GM18873 (cell line): ENCODE data around the gene RESP18.

Experiments used
- ATAC-seq: cut with Tn5 transposase; IDR thresholded peaks from one replicate; pipeline ENCODE4 v1.9.1; 2021; ENCODE audit warnings: mild to moderate bottlenecking, moderate library complexity, moderate number of reproducible peaks; ENCODE audit not compliant: unreplicated experiment, low FRiP score

RESP18 gene

GRCh38 chr2:219332542-219332941 lies at the start of gene RESP18:
Gene RESP18 (minus strand): TSS chr2:219332744.
- no peak for ATAC-seq

DNA sequence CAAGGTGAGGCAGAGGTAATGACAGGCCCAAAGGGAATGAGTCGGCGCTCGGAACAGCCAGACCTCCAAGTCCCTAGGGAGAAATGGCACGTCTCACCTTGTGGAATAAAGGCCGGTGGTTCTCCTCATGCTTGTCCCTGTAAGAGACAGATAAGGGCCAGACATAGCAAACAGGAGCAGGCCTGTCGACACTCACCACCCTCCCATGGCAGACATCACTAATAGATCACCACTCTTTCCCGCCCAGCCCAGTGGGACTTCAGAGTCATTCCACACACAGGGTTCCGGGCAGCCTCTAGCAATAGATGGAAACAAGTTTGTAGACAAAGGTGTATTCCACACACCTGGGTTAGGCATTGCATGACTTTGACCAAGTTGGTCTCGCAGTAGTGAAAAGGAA lies 48.9 kb upstream of the RESP18 start:
- no peak for ATAC-seq

GRCh38 chr2:219380926-219381325 lies 48.4 kb upstream of the RESP18 start:
- no peak for ATAC-seq

DNA sequence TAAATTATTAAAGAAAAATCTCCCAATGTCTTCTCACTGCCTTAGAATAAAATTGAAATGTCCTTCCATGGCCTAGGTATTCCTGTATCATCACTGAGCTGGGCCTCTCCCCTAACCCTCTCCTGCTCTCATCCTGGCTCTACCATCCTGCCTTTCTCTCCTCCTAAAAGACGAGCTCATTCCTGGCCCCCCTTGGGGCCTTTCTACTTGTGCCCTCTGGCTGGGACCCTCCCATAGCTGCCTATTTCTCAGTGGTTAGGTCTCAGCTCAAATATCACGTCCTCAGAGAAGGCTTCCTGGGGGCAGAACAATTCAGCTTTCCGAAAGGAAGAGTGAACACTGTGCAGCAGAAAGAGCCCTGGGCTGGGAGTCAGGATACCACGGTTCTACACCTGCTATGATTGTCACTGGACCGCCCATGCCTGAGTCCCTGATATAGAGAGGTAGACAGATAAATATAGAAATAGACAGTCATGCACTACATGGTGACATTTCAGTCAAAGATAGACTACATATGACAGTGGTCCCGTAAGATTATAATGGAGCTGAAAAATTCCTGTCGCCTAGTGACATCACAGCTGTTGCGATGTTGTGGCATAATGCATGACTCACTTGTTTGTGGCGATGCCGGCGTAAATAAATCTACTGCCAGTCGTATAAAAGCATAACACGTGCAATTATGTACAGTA lies 45.8 kb upstream of the RESP18 start:
- no peak for ATAC-seq

GRCh38 chr2:219369447-219369861 lies 36.9 kb upstream of the RESP18 start:
- no peak for ATAC-seq

- ATAC-seq = no peak
These were observed 36.2 kb upstream of the RESP18 start for GRCh38 chr2:219368690-219369191.

GRCh38 chr2:219362524-219363164 lies 30.1 kb upstream of the RESP18 start:
- no peak for ATAC-seq

GRCh38 chr2:219362072-219362471 lies 29.5 kb upstream of the RESP18 start:
- ATAC-seq = no peak

DNA sequence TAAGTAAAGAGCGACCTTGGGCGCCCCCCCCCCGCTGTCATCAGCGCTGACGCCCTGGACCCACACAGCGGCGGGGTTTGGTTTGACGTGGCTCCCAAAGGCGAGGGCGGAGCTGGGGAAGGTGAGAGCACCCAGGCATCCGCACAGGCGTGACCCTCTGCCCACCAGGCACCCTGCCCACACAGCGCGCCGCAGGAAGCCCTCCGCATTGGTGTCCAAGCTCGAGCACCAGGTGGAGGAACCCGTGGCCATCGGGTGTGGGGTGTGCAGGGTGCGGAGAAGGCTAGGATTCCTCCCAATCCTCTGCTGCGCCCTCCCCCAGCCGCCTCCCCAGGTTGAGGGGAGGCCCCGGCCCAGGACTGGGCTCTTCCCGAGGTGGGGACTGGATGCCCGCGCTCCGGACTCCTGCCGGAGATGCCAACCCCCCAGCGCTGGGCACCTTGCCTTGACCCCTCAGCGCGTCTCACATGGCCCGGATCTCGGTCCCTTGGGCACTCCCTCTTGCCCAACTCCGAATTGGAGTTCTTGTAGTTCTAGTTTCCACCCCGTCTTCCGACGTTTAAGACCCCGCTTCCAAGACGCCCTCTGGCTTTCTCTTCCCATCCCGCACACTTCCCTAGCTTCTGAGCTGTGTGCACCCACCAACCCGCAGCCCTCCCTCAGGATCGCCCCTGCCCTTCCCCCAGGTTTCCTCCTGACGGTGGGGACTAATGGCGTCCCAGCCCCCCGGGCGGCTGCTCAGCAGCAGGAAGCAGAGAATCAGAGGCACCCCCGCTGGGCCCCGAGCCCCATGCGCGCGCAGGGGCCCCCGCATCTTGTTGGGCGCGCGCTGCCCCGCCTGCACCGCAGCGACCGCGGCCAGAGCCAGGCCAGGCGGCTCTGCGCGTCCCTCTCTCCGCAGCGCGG lies 25.9 kb upstream of the RESP18 start:
- ATAC-seq = no peak

DNA sequence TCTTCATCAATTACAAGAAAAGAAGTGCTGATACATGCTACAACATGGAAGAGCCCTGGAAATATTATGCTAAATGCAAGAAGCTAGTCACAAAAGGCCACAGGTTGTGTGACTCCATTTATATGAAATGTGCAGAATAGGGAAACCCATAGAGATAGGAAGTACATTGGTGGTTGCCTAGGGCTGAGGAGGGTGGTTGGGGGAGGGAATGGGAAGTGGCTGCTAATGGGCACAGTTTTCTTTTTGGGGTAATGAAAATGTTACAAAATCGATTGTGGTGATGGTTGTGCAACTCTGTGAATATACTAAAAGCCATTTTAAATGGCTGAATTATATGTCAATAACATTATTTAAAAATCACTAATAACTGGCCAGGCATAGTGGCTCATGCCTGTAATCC lies 24.3 kb upstream of the RESP18 start:
- ATAC-seq = no peak

DNA sequence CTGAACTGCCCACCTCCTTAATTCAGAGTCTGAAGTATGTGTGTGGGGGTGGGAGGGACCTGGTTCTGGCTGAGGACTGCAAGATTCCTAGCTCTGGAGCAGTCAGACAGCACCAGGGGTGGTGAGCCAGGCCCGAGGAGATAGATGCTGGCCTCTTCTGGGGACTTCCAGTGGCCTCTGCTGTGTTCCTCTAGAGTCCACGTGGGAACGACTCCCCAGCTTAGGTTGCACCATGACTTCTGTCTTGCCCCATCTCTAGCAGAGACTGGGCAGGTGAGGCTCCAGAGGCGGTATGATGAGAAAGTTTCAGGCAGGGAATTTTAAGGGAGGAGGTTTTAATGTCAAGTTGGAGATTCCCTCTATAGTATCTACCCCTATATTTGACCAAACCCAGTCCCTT lies 22.0 kb upstream of the RESP18 start:
- ATAC-seq = no peak

DNA sequence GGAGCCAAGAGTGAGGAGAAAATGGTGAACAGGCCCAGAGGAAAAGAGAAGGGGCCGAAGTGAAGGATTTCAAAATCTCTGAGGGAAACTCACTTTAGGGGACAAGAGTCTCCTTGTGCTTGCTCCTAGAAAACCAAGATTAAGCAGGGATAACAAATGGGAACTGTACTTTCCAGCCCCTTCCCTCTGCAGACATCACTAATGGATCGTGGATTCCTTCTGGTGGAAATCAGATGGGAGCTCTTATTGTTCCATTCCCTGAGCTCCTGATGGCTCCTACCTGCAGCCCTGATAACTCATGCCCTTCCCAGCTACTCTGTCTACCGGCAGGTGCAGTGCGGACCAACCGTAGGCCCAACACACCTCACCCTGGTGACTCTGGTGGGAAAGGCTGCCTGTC lies 20.6 kb upstream of the RESP18 start:
- ATAC-seq = no peak

- no peak for ATAC-seq
These were observed 20.0 kb upstream of the RESP18 start for GRCh38 chr2:219352448-219353023.

- no peak for ATAC-seq
These were observed 18.2 kb upstream of the RESP18 start for GRCh38 chr2:219350710-219351221.

- ATAC-seq = no peak
These were observed 17.7 kb upstream of the RESP18 start for GRCh38 chr2:219350215-219350614.

- ATAC-seq = no peak
These were observed 12.3 kb upstream of the RESP18 start for GRCh38 chr2:219344751-219345430.

GRCh38 chr2:219335373-219335786 lies 2.8 kb upstream of the RESP18 start:
- ATAC-seq = no peak

DNA sequence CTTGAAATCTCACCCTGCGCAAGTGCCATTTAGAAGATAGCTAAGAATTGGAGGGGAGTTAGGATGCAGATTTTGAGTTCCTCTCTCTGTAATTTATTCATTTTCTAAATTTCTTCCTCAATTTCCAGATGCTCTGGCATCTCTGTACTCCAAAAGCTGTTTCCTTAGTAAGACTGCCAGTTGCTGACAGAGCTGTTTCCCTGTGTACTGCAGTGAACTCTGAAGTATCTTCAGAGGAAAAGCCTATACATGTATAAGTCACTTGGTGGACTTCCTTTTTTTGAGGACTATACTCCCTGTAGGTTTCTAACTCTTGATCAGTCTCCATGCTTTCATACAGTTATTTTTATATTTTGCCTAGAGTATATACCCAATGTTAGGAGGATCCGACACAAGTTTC lies 1.5 kb upstream of the RESP18 start:
- no peak for ATAC-seq

DNA sequence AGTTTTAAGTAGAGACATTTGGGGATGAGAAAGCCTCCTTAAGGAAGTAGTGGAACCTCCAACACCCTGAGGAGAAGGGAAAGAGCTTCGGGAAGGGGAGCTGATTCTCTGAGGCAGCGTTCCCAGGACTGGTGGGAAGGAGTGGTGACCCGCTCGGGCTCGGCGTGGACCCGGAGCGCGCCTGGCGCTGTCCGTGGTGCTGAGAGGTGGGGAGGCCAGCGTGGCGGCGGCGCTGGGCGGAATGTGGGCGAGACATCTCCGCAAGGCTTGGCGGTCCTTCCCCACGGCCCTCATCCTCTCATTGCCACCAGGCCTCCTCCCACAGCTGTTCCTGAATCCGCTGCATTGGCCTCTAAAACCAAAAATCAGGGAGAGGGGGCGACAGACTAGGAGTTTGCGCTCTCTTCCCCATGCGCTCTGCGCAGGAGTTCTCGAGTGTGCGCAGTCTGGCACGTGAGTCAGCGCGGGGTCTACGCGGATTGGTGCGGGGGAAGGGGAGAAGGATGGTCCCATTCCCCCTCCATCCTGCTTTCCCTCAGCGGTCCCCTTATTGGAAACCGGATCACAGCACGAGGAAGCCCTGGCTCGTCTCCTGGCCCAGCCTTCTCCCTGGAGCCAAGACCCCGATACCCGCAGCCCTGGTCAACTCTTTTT lies 857 bp downstream of the RESP18 start:
- no peak for ATAC-seq
